ENCODE measurements around the gene RPS2. TPM values are rescaled to one million over a fixed set of nuclear protein-coding genes. Genes with fewer than 3 reads are reported as not detected.
"Not testable (repeated sequence)": the region's sequence is repeated elsewhere in the genome, so short reads cannot be mapped to it uniquely, and the experiment has no call there.

Gene RPS2
- total and polyA plus RNA-seq, 2 experiments from 2014 or later: 1,449 to 1,991 TPM

DNA sequence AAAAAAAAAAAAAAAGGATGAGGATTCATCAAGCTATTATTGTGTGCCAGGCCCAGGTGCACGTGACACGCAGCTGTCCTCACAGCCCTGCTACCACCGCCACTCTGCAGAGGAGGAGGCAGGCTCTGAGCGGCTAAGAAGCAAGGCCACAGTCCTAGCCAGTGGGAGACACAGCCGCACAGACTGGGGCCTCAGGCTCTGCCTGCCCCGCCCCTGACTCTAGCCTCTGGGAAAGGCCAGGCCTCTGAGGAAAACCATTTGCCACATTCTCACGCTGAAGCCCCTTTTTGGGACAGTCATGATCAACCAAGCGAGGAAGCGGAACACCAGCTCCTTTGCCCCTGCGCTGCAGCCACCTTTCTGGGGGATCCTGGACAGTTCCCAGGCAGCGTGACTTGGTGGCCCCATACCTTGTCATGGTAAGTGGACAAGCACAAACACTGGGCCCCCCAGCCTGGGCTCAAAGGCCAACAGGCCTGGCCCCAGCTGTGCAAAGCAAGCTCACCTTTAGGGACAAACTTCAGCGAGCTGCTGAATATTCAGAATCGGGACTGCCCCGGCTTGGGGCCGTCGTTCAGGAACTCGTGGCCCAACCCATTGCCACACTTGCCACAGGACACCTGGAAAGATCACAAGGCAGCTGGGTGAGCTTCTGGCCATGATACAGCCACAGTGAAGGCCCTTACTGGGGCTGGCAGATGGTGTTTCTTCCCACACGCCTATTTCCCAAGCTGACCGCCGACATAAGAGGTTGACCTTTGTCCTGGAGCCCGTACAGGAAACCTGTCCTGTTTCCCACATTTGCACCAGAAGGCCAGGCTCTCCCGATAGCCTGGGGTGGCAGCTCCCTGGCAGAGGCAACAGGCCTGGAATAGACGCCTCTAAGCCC, 24.1 kb downstream of the RPS2 start:
- Histone ChIP-seq H3K36me3 (replicated peaks; ENCODE audit: insufficient read depth, low read depth) (no peaks in the 10 kb centered on the region), H3K9me3 (ENCODE audit: low read depth) (no peaks in the 10 kb centered on the region), H3K4me1 (ENCODE audit: insufficient read depth) (peaks cover 24% of the 10 kb centered on the region), H3K27me3 (no peaks in the 10 kb centered on the region), H4K20me1 (ENCODE audit: insufficient read depth, poor library complexity, severe bottlenecking) (no peaks in the 10 kb centered on the region), H3K79me2 (peaks cover 10% of the 10 kb centered on the region), H2AFZ (no peak overlapping the region), H3K4me2 (peak overlapping the region; percentile 87), H3K9me2 (replicated peaks; ENCODE audit: insufficient read depth) (no peaks in the 10 kb centered on the region), H3K4me3 (no peak overlapping the region), H3K27ac (peak overlapping the region; percentile 70)
- WGBS (ENCODE audit: low lambda C conversion rate, missing lambda C conversion rate): 82% methylated on average over 23 of the region's 23 CpGs
- TF ChIP-seq EZH2phosphoT487 (IDR thresholded peaks at IDR 0.05; ENCODE audit: low read depth, severe bottlenecking, unreplicated experiment) (no peak), EZH2 (IDR thresholded peaks at IDR 0.05; ENCODE audit: borderline replicate concordance) (no peak), CTCF (IDR thresholded peaks at IDR 0.05; ENCODE audit: poor library complexity) (no peak)
- DNase-seq (ENCODE audit: low spot score): no peak

- H3K27me3 ChIP-seq; H3K36me3 ChIP-seq (replicated peaks; ENCODE audit: insufficient read depth, low read depth); DNase-seq (ENCODE audit: low spot score); H3K9me3 ChIP-seq (ENCODE audit: low read depth); H4K20me1 ChIP-seq (ENCODE audit: insufficient read depth, poor library complexity, severe bottlenecking); H2AFZ ChIP-seq; H3K9me2 ChIP-seq (replicated peaks; ENCODE audit: insufficient read depth); H3K4me3 ChIP-seq: not testable (repeated sequence)
- WGBS (ENCODE audit: low lambda C conversion rate, missing lambda C conversion rate): 81% methylated on average over 8 of the region's 8 CpGs
- peak overlapping the region; percentile 70 for H3K27ac ChIP-seq
- H3K4me2 ChIP-seq: peak overlapping the region; percentile 20
- peaks cover 24% of the 10 kb centered on the region for H3K4me1 ChIP-seq (ENCODE audit: insufficient read depth)
- peaks cover 10% of the 10 kb centered on the region for H3K79me2 ChIP-seq
These were observed 24.8 kb downstream of the RPS2 start for GRCh38 chr16:1939833-1940232.

DNA sequence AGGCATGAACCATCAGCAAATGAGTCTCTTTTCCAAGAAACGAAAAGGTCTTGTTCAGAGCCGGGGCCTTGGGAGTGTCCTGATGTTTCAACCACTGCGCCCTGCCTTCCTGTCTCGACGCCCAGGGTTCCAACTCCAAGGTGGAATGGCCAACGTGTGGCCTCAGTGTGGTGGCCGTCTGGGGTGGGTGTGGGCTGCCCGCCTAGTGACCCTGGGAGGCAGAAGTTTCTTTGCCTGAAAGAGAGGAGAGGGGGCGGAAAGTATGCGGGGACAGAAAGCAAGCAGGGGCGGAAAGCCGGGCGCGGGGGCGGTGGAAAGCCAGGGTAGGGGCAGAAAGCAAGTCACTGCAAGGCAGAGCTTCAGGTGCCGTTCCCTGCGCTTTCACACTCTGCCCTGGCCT, 25.7 kb downstream of the RPS2 start:
- TF ChIP-seq EZH2phosphoT487 (IDR thresholded peaks at IDR 0.05; ENCODE audit: low read depth, severe bottlenecking, unreplicated experiment): no peak
- TF ChIP-seq CTCF (IDR thresholded peaks at IDR 0.05; ENCODE audit: poor library complexity): no peak
- no peak for TF ChIP-seq EZH2 (IDR thresholded peaks at IDR 0.05; ENCODE audit: borderline replicate concordance)
- WGBS (ENCODE audit: low lambda C conversion rate, missing lambda C conversion rate): 95% methylated on average over 17 of the region's 17 CpGs
- H3K4me3 ChIP-seq: no peak overlapping the region
- no peaks in the 10 kb centered on the region for H4K20me1 ChIP-seq (ENCODE audit: insufficient read depth, poor library complexity, severe bottlenecking)
- H3K4me1 ChIP-seq (ENCODE audit: insufficient read depth): peaks cover 24% of the 10 kb centered on the region
- H2AFZ ChIP-seq: no peak overlapping the region
- no peak overlapping the region for H3K4me2 ChIP-seq
- H3K36me3 ChIP-seq (replicated peaks; ENCODE audit: insufficient read depth, low read depth): no peaks in the 10 kb centered on the region
- H3K9me2 ChIP-seq (replicated peaks; ENCODE audit: insufficient read depth): no peaks in the 10 kb centered on the region
- H3K27ac ChIP-seq: no peak overlapping the region
- DNase-seq (ENCODE audit: low spot score): no peak
- no peaks in the 10 kb centered on the region for H3K27me3 ChIP-seq
- no peaks in the 10 kb centered on the region for H3K9me3 ChIP-seq (ENCODE audit: low read depth)
- peaks cover 10% of the 10 kb centered on the region for H3K79me2 ChIP-seq

DNA sequence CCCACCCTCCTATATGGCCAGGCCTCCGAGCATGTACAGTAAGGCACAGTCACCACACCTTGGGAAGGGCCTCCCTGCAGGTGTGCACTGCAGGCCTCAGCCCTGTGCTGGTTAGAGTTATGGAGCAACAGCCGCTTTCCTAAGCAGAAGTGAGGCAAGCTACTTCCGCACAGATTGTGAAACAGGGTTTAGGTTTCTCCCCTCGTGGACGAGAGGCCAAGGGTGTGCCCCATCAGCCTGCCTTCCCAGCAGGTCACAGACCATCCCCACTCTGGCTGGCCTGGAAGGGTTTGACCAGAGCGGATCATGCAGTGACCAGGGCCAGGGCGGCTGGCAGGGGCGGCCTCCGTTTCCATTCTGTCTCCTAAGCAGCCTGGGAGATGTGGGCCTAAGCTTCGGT, 26.3 kb downstream of the RPS2 start:
- no peak overlapping the region for H3K27ac ChIP-seq
- H3K9me2 ChIP-seq (replicated peaks; ENCODE audit: insufficient read depth): no peaks in the 10 kb centered on the region
- H3K4me2 ChIP-seq: no peak overlapping the region
- TF ChIP-seq EZH2 (IDR thresholded peaks at IDR 0.05; ENCODE audit: borderline replicate concordance): no peak
- TF ChIP-seq CTCF (IDR thresholded peaks at IDR 0.05; ENCODE audit: poor library complexity): no peak
- no peak for TF ChIP-seq EZH2phosphoT487 (IDR thresholded peaks at IDR 0.05; ENCODE audit: low read depth, severe bottlenecking, unreplicated experiment)
- no peak overlapping the region for H3K4me3 ChIP-seq
- DNase-seq (ENCODE audit: low spot score): no peak
- no peaks in the 10 kb centered on the region for H3K36me3 ChIP-seq (replicated peaks; ENCODE audit: insufficient read depth, low read depth)
- peaks cover 24% of the 10 kb centered on the region for H3K4me1 ChIP-seq (ENCODE audit: insufficient read depth)
- no peaks in the 10 kb centered on the region for H3K27me3 ChIP-seq
- H2AFZ ChIP-seq: no peak overlapping the region
- H3K79me2 ChIP-seq: peaks cover 10% of the 10 kb centered on the region
- no peaks in the 10 kb centered on the region for H4K20me1 ChIP-seq (ENCODE audit: insufficient read depth, poor library complexity, severe bottlenecking)
- whole genome bisulfite sequencing (ENCODE audit: low lambda C conversion rate, missing lambda C conversion rate): 94% methylated on average over 10 of the region's 10 CpGs
- no peaks in the 10 kb centered on the region for H3K9me3 ChIP-seq (ENCODE audit: low read depth)
